Thyroid gland (tissue), 4 donors: ENCODE measurements around the gene PSMA6.

ENCODE experiments used
- CTCF ChIP-seq, 6 experiments: fragments of 200-600 bp in 3 of 6; fragments of 450-650 bp in 3 of 6; sonication (generic) in 3 of 6; IDR thresholded peaks; one replicate each; pipeline ENCODE4 v1.5.1; 2016 to 2019; ENCODE audit warnings: antibody characterized with exemption in 6 of 6, mild to moderate bottlenecking in 2 of 6, inconsistent platforms in 1 of 6, moderate library complexity in 1 of 6
- POLR2A ChIP-seq, 2 donors: fragments of 450-650 bp; IDR thresholded peaks; one replicate each; pipeline ENCODE4 v1.6.1; 2017; ENCODE audit warnings: antibody characterized with exemption in 2 of 2, mild to moderate bottlenecking in 2 of 2, moderate library complexity in 1 of 2

- no peak for TF ChIP-seq CTCF (IDR thresholded peaks at IDR 0.05)
- no peak for TF ChIP-seq POLR2A (IDR thresholded peaks at IDR 0.05)
Observed at GRCh38 chr14:35346738-35347322, 54.6 kb downstream of the PSMA6 start.
